Central memory CD4-positive, alpha-beta T cell (primary cell): ENCODE data around the gene SLC17A8.
"Not testable (repeated sequence)": the region's sequence is repeated elsewhere in the genome, so short reads cannot be mapped to it uniquely, and the experiment has no call there.

Experiments used
- DNase-seq: peaks from one replicate; pipeline ENCODE4 v3.0.0; 2022
- total RNA-seq, 3 experiments: gene quantifications; one replicate each; lab custom pipeline; 2026; lab: John Stamatoyannopoulos, UW

Gene SLC17A8
- total RNA-seq, result 0 to 0.04 (median 0) reads per million in 3 experiments

DNA sequence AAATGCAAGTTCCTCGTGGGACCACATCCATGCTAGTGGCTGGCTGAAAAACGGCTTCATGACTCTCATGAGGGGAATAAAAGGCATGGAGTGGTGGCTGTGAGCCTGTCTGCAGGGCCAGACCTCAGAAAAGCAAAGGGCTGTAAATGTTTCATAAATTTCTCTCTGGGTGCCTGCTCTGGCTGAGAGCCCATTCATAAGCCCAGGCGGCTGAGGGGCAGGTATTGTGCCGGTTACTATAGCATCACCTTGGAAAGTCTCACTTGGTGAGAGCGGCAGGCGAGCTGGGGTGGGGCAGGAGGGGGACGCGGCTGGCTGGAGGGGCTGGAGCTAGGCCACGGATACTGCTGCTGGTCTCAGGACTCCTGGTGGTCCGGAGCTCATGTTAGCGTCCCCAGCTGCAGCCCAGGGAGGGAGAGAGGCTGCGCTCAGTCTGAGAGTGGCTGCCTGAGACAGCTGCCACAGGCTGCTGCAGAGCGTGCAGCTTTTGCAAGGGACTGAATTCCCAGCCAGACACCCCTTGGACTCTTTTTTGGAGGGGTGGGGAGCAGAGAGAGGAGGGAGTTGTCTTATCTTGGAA lies at the start of gene SLC17A8:
Gene SLC17A8 (plus strand): TSS at position 431 of the 580 bp plus-strand sequence. CDS start 318 bp downstream, outside the sequence.
- DNase-seq, result no peak

DNA sequence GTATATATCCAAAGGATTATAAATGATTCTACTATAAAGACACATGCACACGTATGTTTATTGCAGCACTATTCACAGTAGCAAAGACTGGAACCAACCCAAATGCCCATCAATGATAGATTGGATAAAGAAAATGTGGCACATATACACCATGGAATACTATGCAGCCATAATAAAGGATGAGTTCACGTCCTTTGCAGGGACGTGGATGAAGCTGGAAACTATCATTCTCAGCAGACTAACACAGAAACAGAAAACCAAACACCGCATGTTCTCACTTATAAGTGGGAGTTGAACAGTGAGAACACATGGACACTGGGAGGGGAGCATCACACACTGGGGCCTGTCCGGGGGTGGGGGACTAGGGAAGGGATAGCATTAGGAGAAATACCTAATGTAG lies 48.7 kb upstream of the SLC17A8 start:
- not testable (repeated sequence) for DNase-seq

DNA sequence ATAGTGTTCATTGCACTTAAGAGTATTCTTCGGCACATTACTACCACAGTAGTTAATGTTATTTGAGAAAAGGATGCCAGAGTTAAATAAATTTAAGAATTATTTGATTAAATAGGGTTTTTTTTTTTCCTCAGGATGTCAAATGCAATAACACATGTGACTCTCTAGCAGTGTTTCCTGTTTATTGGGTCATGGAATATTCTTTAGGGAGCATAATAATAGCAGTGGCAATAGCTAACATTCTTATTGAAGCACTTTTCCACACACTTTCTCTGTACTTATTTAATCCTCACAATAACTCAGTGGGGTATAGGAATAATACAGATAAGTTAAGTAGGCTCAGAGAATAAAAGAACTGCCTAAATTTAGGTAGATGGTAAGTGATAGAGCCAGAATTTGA lies 45.6 kb upstream of the SLC17A8 start:
- no peak for DNase-seq

DNA sequence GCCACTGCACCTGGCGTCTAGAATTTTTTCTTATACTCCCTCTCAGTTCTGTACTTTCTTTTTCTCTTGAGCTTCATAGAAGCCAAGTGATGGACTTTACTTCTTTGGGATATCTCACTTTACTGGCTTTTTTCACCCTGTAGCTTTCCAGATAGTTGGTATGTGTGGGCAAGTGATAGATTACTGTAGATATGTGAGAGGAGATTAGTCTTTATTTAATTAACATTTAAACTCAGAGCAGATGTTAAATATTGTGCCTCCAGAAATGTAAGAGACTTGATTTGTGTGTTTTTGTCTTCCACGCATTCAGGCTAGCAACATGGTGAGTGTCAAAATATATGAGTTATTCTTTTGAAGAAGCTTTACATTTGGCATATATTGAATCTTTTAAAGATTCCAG lies 39.5 kb upstream of the SLC17A8 start:
- DNase-seq, result no peak

DNA sequence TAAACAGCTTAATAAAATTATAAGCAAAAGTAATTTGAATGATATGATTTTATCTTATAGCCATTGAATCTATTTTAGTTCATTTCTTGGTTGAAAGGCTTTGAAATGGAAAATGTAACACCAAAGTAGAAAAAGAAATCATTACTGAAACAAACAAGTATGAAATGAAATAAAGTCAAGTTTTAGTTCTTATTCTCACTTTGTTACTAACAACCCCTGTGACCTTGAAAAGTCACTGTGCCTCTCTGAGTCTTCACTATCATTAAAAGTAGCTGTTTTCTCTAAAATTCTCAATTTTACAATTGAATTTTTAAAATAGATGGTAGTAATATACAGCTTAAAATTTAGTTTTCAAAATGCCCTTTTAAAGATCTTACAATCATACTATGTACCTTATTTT lies 32.4 kb upstream of the SLC17A8 start:
- DNase-seq, result no peak

DNA sequence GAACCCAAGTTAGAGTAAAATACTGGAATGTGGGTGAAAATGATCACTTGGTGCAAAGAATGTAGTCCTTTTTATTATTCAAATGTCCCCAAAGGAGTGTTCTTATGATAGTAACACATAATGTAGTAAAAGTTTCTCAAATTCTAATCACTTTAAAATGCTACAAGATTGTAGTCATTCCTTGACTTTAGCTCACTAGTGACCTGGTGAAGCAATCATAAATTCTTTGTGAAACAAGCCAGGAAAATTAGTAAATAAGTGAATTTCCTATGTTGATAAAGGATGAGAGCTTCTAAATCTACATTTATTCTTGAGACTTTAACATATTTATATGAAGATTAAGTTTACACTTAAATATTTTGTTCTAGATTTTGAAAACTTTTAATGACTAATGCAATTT lies 30.7 kb upstream of the SLC17A8 start:
- no peak for DNase-seq

DNA sequence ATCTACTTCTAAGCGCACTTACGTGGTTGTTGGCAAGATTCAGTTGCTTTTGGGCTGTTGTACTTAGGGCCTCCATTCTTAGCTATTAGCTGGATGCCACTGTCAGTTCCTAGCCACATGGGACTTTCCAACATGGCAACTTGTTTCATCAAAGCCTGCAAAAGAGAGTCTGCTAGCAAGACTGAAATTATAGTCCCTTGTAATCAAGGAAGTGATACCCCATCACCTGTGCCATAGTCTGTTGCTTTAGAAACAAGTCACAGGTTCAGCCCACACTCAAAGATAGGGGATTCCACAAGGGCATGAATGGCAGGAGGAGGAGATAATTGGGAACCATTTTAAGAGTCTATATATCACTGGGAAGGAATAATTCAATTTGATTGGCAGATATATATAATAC lies 27.1 kb upstream of the SLC17A8 start:
- no peak for DNase-seq

DNA sequence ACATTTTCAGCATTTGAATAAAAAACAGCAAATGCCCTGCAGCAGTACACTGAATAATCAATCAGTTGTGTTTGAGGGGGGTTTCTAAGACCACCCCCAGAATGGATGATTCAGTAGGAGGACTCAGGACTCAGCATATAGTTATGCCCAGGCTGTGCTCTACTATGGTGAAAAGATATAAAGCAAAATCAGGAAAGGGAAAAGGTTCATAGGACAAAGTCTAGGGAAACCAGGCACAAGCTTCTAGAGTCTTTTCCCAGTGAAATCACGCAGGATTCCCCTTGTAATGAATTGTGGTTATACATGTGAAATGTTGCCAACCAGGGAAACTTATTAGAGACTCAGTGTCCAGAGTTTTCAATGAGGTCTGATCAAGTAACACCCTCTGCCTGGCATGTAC lies 25.0 kb upstream of the SLC17A8 start:
- DNase-seq, result no peak

DNA sequence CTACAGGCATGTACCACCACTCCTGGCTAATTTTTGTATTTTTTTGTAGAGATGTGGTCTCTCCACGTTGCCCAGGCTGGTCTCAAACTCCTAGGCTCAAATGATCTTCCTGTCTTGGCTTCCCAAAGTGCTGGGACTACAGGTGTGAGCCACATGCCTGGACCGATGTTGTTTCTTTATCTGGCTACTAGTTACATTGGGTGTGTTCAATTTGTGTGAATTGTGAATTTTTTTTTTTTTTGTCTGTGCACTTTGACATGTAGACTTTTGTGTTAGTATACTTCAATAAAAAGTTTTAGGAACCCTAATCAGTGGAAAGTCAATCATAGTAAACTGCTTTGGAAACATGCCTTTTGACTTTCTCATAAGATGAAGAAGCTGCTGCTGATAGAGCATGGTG lies 24.0 kb upstream of the SLC17A8 start:
- DNase-seq, result no peak

DNA sequence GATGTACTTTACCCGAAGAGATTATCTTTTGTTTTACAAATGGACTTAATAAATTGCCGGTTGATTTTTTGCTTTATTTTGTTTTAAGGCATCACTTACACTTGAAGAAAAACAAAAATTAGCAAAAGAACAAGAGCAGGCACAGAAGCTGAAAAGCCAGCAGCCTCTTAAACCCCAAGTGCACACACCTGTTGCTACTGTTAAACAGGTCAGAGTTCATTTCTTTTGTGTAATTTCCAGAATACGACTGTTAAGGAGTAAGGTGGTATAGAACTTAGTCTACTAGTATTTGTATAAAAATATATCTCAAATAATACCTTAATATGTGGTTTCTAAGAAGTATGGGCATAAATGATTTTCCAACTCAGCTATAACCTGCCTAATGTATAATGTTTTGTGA lies 19.6 kb upstream of the SLC17A8 start:
- DNase-seq, result no peak

DNA sequence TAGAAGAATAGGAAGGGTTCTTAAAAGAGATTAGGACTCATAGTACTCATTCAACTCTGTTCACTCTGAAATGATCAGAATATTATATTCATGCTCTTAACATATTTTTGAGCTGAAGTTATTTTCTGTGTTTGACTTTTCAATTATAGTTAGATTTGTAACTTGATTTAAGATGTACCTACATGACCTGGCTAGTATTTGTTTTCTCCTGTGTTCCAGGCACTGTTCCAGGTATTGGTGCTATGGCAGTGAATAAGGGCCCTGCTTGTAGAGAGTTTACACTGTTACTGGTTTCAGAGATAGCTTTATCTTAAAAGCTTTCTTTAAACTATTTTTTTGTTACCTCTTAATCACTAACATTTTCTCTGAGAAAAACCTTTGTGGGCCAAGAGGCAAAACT lies 19.1 kb upstream of the SLC17A8 start:
- no peak for DNase-seq

DNA sequence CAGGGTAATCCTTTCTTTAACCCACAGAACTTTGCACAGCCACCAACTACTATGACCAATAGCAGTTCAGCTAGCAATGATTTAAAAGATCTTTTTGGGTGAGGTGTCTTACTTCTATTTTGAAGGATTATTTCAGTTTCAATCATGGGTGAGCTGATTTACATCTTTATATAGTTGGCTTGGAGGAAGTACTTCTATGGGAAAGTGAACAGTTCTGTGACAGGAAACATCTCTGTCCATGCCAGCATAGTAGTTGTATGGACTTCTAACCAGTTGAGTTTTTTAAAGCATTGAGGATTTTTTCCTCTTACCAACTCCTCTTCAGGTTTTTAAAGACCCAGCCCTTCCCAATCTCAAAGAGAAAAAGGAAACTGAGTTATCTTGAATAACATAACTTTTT lies 17.8 kb upstream of the SLC17A8 start:
- no peak for DNase-seq

DNA sequence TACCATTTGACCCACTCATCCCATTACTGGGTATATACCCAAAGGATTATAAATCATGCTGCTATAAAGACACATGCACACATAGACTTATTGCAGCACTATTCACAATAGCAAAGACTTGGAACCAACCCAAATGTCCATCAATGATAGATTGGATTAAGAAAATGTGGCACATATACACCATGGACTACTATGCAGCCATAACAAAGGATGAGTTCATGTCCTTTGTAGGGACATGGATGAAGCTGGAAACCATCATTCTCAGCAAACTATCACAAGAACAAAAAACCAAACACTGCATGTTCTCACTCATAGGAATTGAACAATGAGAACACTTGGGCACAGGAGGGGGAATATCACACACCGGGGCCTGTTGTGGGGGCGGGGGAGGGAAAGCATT lies 14.0 kb upstream of the SLC17A8 start:
- not testable (repeated sequence) for DNase-seq

DNA sequence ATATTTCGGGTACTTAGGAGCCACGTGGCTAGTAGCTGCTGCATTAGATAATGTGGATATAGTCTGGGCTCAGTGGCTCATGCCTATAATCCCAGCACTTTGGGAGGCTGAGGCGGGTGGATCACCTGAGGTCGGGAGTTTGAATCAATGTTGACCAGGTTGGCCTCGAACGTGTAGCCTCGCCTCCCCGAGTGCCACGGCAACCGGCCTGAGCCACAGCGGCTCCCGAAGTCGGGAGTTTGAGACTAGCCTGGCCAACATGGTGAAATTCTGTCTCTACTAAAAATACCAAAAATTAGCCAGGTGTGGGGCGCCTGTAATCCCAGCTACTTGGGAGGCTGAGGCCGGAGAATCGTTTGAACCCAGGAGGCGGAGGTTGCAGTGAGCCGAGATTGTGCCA lies 12.5 kb upstream of the SLC17A8 start:
- DNase-seq, result not testable (repeated sequence)

DNA sequence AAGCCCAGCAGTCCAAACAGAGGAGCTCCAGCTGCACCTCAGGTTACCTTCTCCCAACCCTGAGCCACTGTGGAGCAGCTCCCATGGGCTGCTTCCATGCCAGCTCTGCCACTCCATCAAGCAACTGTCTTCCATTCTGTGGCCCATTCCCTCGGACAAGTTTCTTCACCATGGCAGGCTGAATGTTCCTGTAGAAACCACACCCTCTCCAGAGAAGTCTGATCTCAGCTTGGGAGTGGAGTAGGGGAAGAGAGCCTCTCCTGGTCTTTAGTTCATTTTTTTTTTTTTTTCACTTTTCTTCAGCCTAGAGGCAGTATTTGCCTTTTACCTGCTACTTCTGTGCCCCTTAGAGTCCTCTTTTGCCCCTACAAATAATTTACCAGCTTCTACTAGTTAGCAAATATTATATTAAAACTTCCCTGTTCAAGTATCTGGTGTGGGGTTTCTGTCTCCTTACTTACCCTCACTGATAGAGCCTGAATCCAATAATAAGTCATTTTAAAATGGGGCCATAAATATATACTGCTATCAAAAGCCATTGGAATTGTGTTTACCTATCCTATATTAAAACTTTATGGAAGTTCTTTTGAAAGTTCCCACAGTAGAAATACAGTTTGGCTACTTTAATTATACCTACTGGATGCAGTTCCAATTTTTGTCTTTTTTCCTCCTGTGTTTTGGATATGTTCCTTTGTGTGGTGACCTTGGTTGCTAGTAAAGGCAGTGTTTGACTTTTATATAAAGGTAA lies 11.7 kb upstream of the SLC17A8 start:
- no peak for DNase-seq

DNA sequence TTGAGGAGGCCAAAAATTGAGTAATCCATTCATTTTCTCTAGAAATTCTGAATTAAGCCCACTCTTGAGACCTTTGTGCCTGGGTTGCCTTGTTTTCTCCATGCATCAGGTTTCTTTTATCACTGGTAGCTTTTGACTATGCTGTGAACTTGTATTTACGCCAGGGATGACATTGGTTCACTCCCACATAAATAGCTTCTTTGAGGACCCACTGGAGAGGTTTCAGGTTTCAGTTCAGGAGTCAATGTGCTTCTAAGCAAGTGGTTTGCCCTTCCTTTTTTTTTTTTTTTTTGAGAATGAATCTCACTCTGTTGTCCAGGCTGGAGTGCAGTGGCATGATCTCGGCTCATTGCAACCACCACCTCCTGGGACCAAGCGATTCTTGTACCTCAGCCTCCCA lies 10.2 kb upstream of the SLC17A8 start:
- DNase-seq, result no peak

DNA sequence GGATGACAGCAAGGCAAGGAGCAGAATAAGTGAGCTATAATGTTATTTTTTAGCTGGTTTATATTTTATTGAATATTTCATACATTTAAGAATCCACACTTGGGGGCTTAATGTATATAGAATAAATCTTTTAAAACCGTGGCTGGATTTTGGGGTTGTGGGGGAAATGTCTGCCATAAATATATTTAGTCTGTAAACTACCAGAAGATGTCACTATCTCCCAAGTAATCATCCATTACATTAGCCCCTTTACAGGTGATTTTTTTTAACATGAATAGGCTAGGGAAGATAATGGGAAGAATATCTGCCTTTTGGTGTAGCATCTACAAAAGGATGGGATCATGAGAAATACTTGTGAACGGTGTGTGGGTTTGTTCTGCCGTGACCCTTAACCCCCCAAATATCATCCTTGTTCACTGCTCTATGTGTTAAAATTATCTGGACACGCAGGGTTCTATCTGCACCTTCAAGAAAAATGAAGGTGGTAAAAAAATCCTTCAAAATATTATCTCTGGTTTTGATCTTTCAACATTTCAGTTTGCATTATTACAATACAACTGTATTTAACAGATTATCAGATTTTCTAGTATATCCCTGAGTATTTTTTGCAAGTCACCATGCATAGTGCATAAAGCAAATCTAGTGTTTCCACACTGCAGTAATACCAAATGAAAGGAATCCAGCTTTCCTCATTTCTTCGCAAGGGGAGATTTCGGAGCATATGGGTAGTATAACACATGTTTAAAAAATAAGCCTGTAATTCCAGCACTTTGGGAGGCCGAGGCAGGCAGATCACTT lies 8.0 kb upstream of the SLC17A8 start:
- no peak for DNase-seq

DNA sequence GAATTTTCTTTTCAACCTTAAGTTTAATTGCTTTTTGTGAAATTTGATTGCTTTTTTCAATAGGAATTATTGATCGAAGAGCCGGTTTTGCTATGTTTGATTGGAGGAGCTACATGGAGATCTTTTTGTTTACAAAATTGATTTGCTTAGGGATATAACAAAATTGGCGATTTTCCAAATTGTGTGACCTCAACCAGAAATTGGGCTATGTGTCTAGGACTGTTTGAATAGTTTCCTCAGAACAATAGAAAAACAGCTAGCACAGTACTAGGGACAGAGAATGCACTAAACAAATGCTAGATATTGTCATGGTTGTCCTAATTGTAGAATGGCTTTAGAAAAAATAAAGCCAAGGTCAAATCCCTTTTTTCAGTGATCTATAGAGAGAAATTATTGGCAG lies 2.4 kb downstream of the SLC17A8 start:
- DNase-seq, result no peak

DNA sequence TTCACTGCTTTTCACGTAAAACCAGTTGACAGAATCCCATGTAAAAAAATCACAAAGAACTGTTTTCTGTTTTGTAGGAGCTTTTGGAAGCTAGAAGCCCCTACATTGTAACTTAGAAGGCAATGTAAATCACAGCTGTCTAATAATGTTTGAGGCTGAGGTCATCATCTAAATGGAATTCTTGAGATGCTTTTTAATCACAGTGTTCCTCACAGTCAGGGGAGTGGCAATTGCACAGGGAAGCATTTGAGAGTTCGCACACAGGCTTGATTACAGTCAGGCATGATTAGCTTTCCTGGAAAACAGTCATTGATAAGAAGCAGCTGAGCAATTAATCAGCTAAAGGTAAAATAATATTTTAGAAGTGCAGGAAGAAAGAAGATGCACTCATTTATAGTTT lies 2.9 kb downstream of the SLC17A8 start:
- DNase-seq, result no peak

DNA sequence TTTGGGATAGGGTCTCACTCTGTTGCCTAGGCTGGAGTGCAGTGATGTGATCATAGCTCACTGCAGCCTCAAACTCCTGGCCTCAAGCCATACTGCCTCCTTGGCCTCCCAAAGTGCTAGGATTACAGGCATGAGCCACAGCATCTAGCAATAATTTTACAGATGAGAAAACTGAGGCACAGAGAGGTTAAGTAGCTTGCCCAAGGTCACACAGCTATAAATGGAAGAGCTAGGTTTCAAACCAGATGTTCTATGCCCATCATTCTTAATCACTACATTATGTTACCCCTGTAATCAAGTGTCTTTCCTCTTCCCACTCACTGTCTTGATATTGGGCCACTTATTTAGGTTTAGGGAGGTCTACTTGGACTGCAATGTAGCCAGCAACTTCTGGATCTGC lies 3.6 kb downstream of the SLC17A8 start:
- no peak for DNase-seq

DNA sequence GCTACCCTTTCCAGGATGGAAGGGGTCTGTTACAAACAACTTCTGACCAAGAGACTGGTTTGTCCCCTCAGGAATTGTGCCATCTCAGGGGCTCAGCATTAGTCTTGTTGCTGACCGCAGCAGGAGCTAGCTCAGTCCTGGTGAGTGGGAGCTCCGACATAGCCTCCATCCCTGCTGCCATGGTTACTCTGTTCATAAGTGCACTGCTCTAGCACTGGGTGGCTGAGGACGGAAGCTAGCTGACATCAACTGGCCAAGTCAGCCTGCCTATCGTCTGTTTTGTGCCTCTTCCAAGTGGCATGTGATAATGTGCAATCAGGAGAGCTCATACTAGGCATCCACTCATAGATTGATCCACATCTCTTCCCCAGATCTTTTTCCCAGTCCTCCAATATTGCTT lies 7.5 kb downstream of the SLC17A8 start:
- DNase-seq, result no peak

DNA sequence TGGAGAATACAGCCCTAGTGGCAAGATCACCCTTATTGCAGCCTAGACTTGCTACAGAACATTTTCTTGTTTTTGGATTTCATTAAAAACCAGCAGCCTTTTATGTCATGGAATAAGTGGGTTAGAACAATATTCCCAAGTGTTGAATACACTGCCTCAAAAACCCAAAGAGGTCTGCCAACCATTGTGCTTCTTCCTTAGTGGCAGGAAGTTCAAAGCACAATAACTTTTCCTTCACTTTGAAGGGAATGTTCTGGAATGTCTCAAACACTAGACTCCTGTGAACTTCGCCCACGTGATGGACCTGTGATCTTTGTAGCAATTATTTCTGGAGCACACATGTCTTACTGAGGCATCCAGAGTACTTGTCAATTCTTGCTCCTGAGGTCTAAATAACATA lies 8.5 kb downstream of the SLC17A8 start:
- DNase-seq, result no peak

DNA sequence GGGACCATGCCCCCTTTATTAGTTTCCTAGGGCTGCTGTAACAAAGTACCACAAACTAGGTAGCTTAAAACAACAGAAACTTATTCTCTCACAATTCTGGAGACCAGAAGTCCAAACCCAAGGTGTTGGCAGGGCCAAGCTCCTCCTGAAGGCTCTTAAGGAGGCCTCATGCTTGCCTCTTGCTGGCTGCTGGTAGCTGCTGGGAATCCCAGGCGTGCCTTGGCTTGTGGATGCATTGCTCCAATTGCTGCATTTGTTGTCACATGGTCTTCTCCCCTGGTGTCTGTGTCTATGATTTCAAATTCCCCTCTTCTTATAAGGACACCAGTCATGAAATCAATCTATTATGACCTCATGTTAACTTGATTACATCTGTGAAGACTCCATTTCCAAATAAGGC lies 11.2 kb downstream of the SLC17A8 start:
- no peak for DNase-seq

DNA sequence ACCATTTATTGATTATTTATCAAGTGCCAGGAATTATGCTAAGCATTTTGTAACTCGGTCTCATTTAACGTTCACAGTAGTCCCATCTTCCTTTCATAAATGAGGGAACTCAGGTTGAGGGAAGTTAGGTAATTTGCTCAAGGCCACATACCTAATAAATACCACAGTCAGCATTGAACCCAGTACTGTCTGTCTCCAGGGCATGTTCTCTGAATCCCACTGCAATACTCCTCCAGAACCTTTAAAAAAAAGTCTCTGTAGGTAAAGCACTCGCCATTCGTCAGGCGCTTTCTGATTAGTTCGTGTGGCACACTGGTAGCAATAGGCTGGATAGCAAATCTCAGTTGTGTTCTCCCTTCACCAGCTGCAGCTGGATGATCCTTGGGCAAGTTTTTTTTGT lies 14.3 kb downstream of the SLC17A8 start:
- DNase-seq, result no peak
